Neural crest cell (in vitro differentiated cells): ENCODE data around the gene POLR2E. TPM values are rescaled to one million over a fixed set of nuclear protein-coding genes. Genes with fewer than 3 reads are reported as not detected.
A peak's percentile ranks its signal among the peaks of the same experiment; 100 is the strongest.

Source experiments
- DNase-seq: peaks from one replicate; pipeline ENCODE4 v3.0.0; 2021; ENCODE audit warnings: low read depth, mixed read lengths, low spot score
- H3K27ac Mint-ChIP-seq: one replicate; pipeline ENCODE4 v1.8.0; 2021; ENCODE audit warnings: mild to moderate bottlenecking, mixed read lengths; ENCODE audit not compliant: unreplicated experiment
- H3K27me3 Mint-ChIP-seq: 2 replicates; pipeline ENCODE4 v1.8.0; 2021; ENCODE audit warnings: low read depth, mild to moderate bottlenecking, mixed read lengths
- H3K36me3 Mint-ChIP-seq: 2 replicates; pipeline ENCODE4 v1.8.0; 2021; ENCODE audit warnings: low read depth, mild to moderate bottlenecking, mixed read lengths
- H3K4me1 Mint-ChIP-seq: 2 replicates; pipeline ENCODE4 v1.8.0; 2021; ENCODE audit warnings: mixed read lengths
- H3K4me3 Mint-ChIP-seq: one replicate; pipeline ENCODE4 v1.8.0; 2021; ENCODE audit warnings: mild to moderate bottlenecking, mixed read lengths
- H3K9me3 Mint-ChIP-seq: 2 replicates; pipeline ENCODE4 v1.8.0; 2021; ENCODE audit warnings: mixed read lengths
- total RNA-seq: library from RNA; stranded (reverse); gene quantifications from 2 replicates; pipeline ENCODE4 v1.2.1, GENCODE V29; 2021
- TF ChIP-seq, protein P1 (sequence below): fragments of 200-600 bp; sonication (generic); conservative IDR thresholded peaks from 2 replicates; pipeline ENCODE4 v1.5.0; 2021; ENCODE audit warnings: antibody characterized with exemption, mild to moderate bottlenecking

Gene POLR2E
- total RNA-seq, 1 donor from 2014 or later, result 256 TPM

DNA sequence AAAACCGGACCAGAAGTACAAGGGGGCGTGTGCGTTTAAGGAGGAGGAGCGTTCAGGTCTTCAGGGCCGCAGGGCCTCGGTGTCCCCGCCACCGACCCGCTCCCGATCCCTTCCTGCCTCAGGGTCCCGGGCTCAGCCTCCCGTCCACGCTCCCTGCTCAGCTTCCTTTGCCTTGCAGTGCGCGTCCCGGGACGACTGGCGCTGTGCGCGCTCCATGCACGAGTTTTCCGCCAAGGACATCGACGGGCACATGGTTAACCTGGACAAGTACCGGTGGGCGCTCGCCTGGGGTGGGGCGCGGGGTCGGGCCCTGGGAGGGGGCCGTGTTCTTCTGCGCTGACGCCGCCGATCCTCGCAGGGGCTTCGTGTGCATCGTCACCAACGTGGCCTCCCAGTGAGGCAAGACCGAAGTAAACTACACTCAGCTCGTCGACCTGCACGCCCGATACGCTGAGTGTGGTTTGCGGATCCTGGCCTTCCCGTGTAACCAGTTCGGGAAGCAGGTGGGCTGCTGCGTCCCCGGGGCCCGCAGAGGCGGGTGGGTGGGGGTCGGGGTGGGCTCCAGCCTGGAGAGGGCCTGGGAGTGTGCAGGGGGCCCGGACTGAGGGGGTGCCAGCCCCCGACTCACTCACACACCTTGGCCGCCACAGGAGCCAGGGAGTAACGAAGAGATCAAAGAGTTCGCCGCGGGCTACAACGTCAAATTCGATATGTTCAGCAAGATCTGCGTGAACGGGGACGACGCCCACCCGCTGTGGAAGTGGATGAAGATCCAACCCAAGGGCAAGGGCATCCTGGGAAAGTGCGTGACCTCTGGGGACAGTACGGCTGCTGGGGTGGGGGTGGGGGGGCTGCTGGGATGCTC is 10.1 kb upstream of the POLR2E start:
- Mint-ChIP-seq H3K27me3 (no peaks in the 10 kb centered on the region), H3K4me1 (peaks cover 14% of the 10 kb centered on the region), H3K27ac (peak overlapping the region; percentile 27), H3K9me3 (no peaks in the 10 kb centered on the region), H3K36me3 (no peaks in the 10 kb centered on the region), H3K4me3 (peak overlapping the region; percentile 84)
- TF ChIP-seq, protein P1, sequence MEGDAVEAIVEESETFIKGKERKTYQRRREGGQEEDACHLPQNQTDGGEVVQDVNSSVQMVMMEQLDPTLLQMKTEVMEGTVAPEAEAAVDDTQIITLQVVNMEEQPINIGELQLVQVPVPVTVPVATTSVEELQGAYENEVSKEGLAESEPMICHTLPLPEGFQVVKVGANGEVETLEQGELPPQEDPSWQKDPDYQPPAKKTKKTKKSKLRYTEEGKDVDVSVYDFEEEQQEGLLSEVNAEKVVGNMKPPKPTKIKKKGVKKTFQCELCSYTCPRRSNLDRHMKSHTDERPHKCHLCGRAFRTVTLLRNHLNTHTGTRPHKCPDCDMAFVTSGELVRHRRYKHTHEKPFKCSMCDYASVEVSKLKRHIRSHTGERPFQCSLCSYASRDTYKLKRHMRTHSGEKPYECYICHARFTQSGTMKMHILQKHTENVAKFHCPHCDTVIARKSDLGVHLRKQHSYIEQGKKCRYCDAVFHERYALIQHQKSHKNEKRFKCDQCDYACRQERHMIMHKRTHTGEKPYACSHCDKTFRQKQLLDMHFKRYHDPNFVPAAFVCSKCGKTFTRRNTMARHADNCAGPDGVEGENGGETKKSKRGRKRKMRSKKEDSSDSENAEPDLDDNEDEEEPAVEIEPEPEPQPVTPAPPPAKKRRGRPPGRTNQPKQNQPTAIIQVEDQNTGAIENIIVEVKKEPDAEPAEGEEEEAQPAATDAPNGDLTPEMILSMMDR, result no peak
- no peak for DNase-seq

DNA sequence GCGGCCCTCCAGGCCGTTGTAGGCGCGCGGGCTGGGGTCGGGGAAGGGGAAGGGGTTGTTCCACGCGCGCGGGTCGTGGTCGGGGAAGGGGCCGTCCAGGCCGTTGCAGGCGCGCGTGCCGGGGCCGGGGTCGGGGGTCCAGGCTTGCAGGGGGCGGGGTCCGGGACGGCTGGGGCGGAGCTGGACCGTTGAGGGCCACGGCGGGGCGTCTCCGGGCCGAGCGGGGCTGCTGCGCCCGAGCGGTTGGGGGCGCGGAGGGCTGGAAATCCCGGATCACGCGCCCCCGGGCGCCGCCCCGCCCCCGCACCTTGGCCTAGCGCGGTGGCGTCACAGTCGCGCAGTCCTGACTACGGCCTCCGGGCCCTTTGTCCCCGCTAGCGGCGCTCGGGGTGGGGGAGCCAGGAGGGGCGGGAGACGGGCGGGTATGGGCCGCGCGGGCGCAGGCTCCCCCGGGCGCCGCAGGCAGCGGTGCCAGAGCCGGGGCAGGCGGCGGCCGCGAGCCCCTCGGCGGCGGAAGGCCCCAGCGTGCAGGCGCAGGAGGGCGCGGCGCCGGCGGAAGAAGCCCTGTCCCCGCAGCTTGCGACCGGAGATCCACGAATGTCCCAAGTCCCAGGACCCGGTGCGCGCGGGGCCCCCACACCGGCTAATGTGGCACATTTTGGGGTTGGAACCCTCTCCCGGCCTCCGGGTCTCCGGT is 9.3 kb upstream of the POLR2E start:
- H3K4me1 Mint-ChIP-seq, result peaks cover 14% of the 10 kb centered on the region
- peak; percentile 64 for DNase-seq
- no peaks in the 10 kb centered on the region for H3K9me3 Mint-ChIP-seq
- TF ChIP-seq, protein P1, result no peak
- H3K36me3 Mint-ChIP-seq, result no peaks in the 10 kb centered on the region
- H3K27ac Mint-ChIP-seq, result peak overlapping the region; percentile 27
- H3K27me3 Mint-ChIP-seq, result no peaks in the 10 kb centered on the region
- H3K4me3 Mint-ChIP-seq, result peak overlapping the region; percentile 84

DNA sequence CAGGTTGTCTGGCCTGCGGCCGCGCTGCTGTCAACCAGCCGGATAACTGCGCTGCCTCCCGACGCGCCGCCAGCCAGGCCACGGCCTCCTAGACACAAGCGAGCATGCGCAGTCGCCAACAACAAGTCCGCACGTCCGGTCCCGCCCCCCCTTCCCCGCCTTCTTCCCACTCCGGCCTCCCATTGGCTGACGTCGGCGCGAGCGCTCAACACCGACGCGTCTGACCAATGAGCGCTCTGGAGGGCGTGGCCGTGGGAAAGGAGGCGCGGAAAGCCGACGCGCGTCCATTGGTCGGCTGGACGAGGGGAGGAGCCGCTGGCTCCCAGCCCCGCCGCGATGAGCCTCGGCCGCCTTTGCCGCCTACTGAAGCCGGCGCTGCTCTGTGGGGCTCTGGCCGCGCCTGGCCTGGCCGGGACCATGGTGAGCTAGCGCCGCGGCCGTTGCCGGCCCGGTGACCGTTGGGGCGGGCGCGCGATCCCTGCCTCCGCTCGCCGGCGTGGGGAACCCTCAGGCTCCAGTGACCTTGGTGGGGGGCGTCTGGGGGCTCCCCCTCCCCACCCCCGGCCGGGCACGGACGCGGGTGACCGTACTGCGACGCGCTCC is 8.6 kb upstream of the POLR2E start, which contains the start of gene GPX4:
GPX4 (plus strand) TSS at position 287 of the 603 bp plus-strand sequence; CDS start at position 337, 50 bp downstream.
- Mint-ChIP-seq H3K4me1 (peaks cover 16% of the 10 kb centered on the region), H3K27ac (peak within 1 kb of the TSS; percentile 78), H3K9me3 (no peaks in the 10 kb centered on the region), H3K4me3 (peak within 1 kb of the TSS; percentile 86), H3K36me3 (no peaks in the 10 kb centered on the region), H3K27me3 (no peaks in the 10 kb centered on the region)
- TF ChIP-seq, protein P1, result no peak
- DNase-seq, result peak; percentile 95

DNA sequence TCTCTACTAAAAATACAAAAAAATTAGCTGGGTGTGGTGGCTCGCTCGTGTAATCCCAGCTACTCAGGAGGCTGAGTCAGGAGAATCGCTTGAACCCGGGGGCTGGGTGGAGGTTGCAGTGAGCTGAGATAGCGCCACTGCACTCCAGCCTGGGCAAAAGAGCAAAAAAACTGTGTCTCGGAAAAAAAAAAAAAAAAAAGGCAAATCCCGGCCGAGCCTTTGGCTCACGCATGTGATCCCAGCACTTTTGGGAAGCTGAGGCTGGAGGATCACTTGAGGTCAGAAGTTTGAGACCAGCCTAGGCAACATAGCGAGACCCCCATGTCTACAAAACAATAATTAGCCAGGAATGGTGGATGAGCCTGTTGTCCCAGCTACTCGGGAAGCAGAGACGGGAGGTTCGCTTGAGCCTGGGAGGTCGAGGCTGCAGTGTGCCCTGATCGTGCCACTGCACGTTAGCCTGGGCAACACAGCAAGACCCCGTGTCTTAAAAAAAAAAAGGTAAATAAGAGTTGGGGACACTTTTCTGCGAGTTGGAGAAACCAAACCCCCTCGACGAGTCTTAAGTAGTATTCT is 8.0 kb upstream of the POLR2E start:
- no peaks in the 10 kb centered on the region for H3K27me3 Mint-ChIP-seq
- peak overlapping the region; percentile 86 for H3K4me3 Mint-ChIP-seq
- peaks cover 19% of the 10 kb centered on the region for H3K4me1 Mint-ChIP-seq
- TF ChIP-seq, protein P1, result no peak
- no peaks in the 10 kb centered on the region for H3K36me3 Mint-ChIP-seq
- peak overlapping the region; percentile 78 for H3K27ac Mint-ChIP-seq
- no peak for DNase-seq
- H3K9me3 Mint-ChIP-seq, result no peaks in the 10 kb centered on the region

DNA sequence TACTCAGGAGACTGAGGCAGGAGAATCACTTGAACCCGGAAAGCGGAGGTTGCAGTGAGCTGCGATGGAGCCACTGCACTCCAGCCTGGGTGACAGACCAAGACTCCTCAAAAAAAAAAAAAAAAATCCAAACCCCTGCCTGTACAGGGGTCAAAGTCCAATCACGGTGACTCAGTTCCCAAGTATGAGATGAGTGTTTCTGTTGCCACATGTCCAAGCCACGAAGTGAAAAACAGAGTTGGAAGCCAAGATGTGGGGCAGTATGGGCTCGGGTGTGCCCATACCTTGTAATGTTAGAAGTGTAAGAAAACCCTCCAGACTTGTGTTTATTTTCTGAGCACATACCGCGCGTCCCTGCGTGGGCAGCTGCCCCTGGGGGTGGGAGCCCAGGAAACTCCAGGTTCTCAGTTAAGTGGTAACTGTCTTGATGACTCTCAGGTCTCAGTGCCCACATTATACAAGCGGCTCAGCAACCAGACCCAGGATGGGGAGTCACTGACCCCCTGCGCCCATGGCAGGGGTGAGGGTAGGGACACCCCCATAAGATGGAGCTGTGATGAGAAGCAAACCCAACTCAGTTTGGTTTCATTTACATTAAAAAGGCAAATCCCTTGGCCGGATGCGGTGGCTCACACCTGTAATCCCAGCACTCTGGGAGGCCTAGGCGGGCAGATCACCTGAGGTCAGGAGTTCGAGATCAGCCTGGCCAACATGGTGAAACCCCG is 7.4 kb upstream of the POLR2E start:
- Mint-ChIP-seq H3K9me3 (no peaks in the 10 kb centered on the region), H3K4me3 (peak overlapping the region; percentile 86), H3K4me1 (peaks cover 24% of the 10 kb centered on the region), H3K27me3 (no peaks in the 10 kb centered on the region), H3K36me3 (no peaks in the 10 kb centered on the region), H3K27ac (no peak overlapping the region)
- no peak for DNase-seq
- TF ChIP-seq, protein P1, result no peak
